Esophagus muscularis mucosa (tissue), 4 donors: ENCODE measurements around the gene CHD2. TPM values are rescaled to one million over a fixed set of nuclear protein-coding genes. Genes with fewer than 3 reads are reported as not detected.

ENCODE experiments used
- DNase-seq: peaks from one replicate; pipeline ENCODE4 v3.0.0-alpha.2; 2017; ENCODE audit errors: extremely low spot score
- H3K27ac ChIP-seq, 4 donors: fragments of 200-600 bp; sonication (generic); replicated peaks in 1 of 4; 1 replicate in 3 of 4; 2 replicates in 1 of 4; pipeline ENCODE4 v1.5.1; 2016 to 2019; ENCODE audit warnings: mild to moderate bottlenecking in 1 of 4
- H3K27me3 ChIP-seq, 4 donors: fragments of 200-600 bp; sonication (generic); one replicate each; pipeline versions ENCODE4 v1.5.1 to v1.6.0; 2016 to 2019
- H3K36me3 ChIP-seq, 4 donors: fragments of 200-600 bp; sonication (generic); one replicate each; pipeline ENCODE4 v1.5.1; 2016 to 2019
- H3K4me1 ChIP-seq, 4 donors: fragments of 200-600 bp; sonication (generic); one replicate each; pipeline ENCODE4 v1.5.1; 2016 to 2019
- H3K4me3 ChIP-seq, 4 donors: fragments of 200-600 bp; sonication (generic); 1 replicate in 2 of 4; 2 replicates in 2 of 4; pipeline ENCODE4 v1.5.1; 2016 to 2019; ENCODE audit warnings: mild to moderate bottlenecking in 4 of 4, moderate library complexity in 1 of 4
- H3K9me3 ChIP-seq, 4 donors: fragments of 200-600 bp; sonication (generic); 1 replicate in 3 of 4; 2 replicates in 1 of 4; pipeline ENCODE4 v1.5.1; 2016 to 2019
- EP300 ChIP-seq: sonication (generic); formaldehyde crosslinking; IDR thresholded peaks from one replicate; pipeline ENCODE4 v1.6.1; 2017; ENCODE audit warnings: antibody characterized with exemption
- POLR2A ChIP-seq: fragments of 450-650 bp; IDR thresholded peaks from one replicate; pipeline ENCODE4 v1.6.1; 2017; ENCODE audit warnings: antibody characterized with exemption, moderate library complexity, mild to moderate bottlenecking, low read depth
- POLR2AphosphoS5 ChIP-seq, 2 donors: sonication (generic); formaldehyde crosslinking; IDR thresholded peaks; one replicate each; pipeline ENCODE4 v1.6.1; 2017; ENCODE audit warnings: antibody characterized with exemption in 2 of 2
- WGBS: methylation state at CpG from one replicate; pipeline ENCODE4 v1.1.5; 2018; 5-methylcytosine and 5-hydroxymethylcytosine counted together
- intact Hi-C: fragments of 100-400 bp; cut with DNase I; formaldehyde crosslinking; loops from one replicate; pipeline ENCODE4 v1.15.1; 2023
- total RNA-seq, 4 donors: library from RNA; depleted of rRNA; stranded (reverse); fragments of >200 nt; gene quantifications; one replicate each; pipeline versions ENCODE4 v1.1.0 to v1.2.1, GENCODE V29; 2016
- TF ChIP-seq, protein P1 (sequence below), 3 experiments: fragments of 200-600 bp in 2 of 3; fragments of 450-650 bp in 1 of 3; sonication (generic) in 2 of 3; IDR thresholded peaks; one replicate each; pipeline ENCODE4 v1.5.1; 2017 to 2019; ENCODE audit warnings: antibody characterized with exemption in 3 of 3, mild to moderate bottlenecking in 2 of 3, moderate library complexity in 1 of 3

The CHD2 gene
- total RNA-seq, 4 donors from 2014 or later = 54.3 to 86.0 (median 62.8) TPM

DNA sequence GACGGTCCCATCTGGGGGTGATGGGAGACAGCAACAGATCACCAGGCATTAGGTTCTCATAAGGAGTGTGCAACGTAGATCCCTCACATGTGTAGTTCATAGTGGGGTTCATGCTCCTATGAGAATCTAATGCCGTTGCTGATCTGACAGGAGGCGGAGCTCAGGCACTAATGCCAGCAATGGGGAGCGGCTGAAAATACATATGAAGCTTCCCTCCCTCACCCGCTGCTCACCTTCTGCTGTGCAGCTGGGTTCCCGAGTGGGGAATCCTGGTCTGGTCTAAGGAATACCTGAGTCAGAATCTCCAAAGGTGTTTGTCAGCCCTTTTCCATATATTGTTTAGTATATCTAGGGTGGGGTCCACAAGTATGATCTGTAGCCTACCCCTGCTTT lies 52.3 kb downstream of the CHD2 start:
- peaks cover 60 to 99% (median 92%) of the 10 kb centered on the region in 4 donors for H3K36me3 ChIP-seq
- no peaks in the 10 kb centered on the region for H3K27me3 ChIP-seq
- TF ChIP-seq POLR2A = no peak
- no peak for TF ChIP-seq EP300
- no peak for TF ChIP-seq POLR2AphosphoS5 (IDR thresholded peaks at IDR 0.05)
- H3K9me3 ChIP-seq = peaks cover 3 to 27% (median 22%) of the 10 kb centered on the region in 4 donors
- 82% methylated on average over 7 of the region's 7 CpGs for WGBS
- intact Hi-C loops = no loop called here
- no peak for DNase-seq
- no peak overlapping the region for H3K4me3 ChIP-seq
- peaks cover 5 to 19% (median 18%) of the 10 kb centered on the region in 4 donors for H3K4me1 ChIP-seq
- peak overlapping the region in 1 of 4 donors; percentile 23 for H3K27ac ChIP-seq

DNA sequence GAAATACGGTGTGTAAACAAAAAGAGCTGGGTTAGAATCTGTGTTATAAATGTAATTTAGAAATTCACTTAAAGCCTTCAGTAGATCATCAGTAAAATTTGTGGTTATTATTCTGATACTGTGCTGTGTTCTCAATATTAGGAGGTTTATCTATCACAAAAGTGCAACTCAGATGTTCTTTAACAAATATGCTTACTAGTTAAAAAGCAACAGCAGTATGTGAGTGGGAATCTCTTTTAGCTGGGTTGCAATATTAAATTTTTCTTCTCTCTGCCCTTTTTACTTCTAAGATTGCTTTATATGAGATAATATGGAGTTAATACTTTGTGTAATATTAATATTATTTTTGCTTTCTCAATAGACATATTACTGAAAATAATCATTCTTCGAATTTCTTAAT lies 53.4 kb downstream of the CHD2 start:
- Histone ChIP-seq H3K9me3 (peaks cover 3 to 21% (median 18%) of the 10 kb centered on the region in 4 donors), H3K27ac (no peak overlapping the region), H3K4me1 (peaks cover 5 to 27% (median 23%) of the 10 kb centered on the region in 4 donors), H3K36me3 (peaks cover 49 to 95% (median 84%) of the 10 kb centered on the region in 4 donors), H3K4me3 (no peak overlapping the region), H3K27me3 (no peaks in the 10 kb centered on the region)
- 92% methylated on average over 2 of the region's 2 CpGs for WGBS
- no peak for DNase-seq
- TF ChIP-seq, protein P1, sequence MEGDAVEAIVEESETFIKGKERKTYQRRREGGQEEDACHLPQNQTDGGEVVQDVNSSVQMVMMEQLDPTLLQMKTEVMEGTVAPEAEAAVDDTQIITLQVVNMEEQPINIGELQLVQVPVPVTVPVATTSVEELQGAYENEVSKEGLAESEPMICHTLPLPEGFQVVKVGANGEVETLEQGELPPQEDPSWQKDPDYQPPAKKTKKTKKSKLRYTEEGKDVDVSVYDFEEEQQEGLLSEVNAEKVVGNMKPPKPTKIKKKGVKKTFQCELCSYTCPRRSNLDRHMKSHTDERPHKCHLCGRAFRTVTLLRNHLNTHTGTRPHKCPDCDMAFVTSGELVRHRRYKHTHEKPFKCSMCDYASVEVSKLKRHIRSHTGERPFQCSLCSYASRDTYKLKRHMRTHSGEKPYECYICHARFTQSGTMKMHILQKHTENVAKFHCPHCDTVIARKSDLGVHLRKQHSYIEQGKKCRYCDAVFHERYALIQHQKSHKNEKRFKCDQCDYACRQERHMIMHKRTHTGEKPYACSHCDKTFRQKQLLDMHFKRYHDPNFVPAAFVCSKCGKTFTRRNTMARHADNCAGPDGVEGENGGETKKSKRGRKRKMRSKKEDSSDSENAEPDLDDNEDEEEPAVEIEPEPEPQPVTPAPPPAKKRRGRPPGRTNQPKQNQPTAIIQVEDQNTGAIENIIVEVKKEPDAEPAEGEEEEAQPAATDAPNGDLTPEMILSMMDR (IDR thresholded peaks at IDR 0.05) = no peak
- no peak for TF ChIP-seq EP300
- TF ChIP-seq POLR2A = no peak
- TF ChIP-seq POLR2AphosphoS5 (IDR thresholded peaks at IDR 0.05) = no peak
- intact Hi-C loops = no loop called here

DNA sequence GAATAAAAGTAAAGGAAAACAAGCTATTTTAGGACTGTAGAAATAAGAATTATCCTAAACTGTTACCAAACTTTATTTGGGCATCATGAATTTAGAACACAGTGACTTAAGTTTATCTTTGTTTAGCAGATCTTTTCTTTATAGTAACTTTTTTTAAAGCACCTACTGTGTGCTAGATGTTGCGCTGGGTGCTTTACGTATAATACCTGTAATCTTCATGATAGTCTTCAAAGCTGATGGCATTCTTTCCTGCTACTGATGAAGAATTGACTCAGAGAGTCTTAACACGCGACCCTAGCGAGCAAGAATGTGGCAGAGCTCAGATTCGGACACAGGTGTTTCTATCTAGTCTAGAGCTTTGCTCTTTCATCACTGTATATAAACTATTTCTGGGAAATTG lies 53.9 kb downstream of the CHD2 start:
- Histone ChIP-seq H3K27ac (no peak overlapping the region), H3K27me3 (no peaks in the 10 kb centered on the region), H3K4me3 (no peak overlapping the region), H3K36me3 (peaks cover 45 to 93% (median 80%) of the 10 kb centered on the region in 4 donors), H3K9me3 (peaks cover under 1 to 16% (median 14%) of the 10 kb centered on the region in 4 donors), H3K4me1 (peaks cover 5 to 31% (median 24%) of the 10 kb centered on the region in 4 donors)
- intact Hi-C loops = no loop called here
- TF ChIP-seq POLR2AphosphoS5 (IDR thresholded peaks at IDR 0.05) = no peak
- TF ChIP-seq EP300 = no peak
- TF ChIP-seq, protein P1 (IDR thresholded peaks at IDR 0.05) = no peak
- no peak for TF ChIP-seq POLR2A
- DNase-seq = no peak
- 95% methylated on average over 6 of the region's 6 CpGs for WGBS

DNA sequence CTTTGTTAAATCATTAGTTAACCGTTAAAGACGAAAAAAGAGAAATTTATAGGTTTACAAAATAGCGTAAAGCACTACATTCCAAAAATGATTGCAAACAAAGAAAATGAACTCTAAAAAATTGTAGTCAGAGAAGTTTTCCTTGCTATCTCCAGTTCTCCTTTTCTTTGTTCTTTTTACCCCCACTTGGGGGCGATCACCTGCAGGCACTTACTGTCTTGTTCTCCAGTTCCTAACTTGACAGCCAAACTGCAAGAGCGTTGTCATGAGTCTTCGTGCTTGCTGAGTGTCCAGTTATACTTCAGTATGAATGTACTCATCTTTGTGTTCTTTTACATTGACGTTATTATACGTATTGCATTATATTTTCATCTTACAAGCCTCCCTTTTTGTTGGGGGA lies 54.5 kb downstream of the CHD2 start:
- Histone ChIP-seq H3K4me3 (no peak overlapping the region), H3K36me3 (peaks cover 39 to 92% (median 78%) of the 10 kb centered on the region in 4 donors)
- WGBS = 91% methylated on average over 8 of the region's 8 CpGs

DNA sequence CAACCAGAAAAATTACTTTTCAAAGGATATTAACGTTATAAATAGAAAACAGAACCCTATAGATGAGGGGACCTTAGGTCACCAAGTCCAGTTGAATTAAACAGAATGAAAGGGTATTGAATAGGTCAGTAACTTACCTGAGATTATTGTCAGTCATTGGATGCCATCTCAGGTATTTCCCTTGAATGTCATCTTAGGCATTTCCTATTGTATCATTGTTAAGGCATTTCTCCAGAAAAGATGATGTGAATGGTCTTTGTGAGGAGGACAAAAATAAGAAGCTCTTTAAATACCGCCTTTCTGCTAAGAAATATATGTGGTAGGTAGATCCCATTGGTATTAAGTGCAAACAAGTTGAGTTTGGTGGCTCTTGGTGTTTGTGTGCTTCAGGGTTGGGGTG lies 55.6 kb downstream of the CHD2 start:
- Histone ChIP-seq H3K27ac (no peak overlapping the region), H3K4me1 (peaks cover 5 to 33% (median 26%) of the 10 kb centered on the region in 4 donors), H3K27me3 (no peaks in the 10 kb centered on the region), H3K9me3 (no peaks in the 10 kb centered on the region), H3K4me3 (no peak overlapping the region), H3K36me3 (peaks cover 28 to 92% (median 73%) of the 10 kb centered on the region in 4 donors)
- 91% methylated on average over 2 of the region's 2 CpGs for WGBS
- no peak for TF ChIP-seq POLR2AphosphoS5 (IDR thresholded peaks at IDR 0.05)
- TF ChIP-seq EP300 = no peak
- TF ChIP-seq, protein P1 (IDR thresholded peaks at IDR 0.05) = no peak
- intact Hi-C loops = no loop called here
- no peak for DNase-seq

More for the DNA sequence above, 54.5 kb downstream of the CHD2 start:
- no peak for DNase-seq
- intact Hi-C loops = no loop called here
- TF ChIP-seq, protein P1 (IDR thresholded peaks at IDR 0.05) = peak in 1 of 3 experiments; percentile 25
- TF ChIP-seq POLR2A (no peak), EP300 (no peak), POLR2AphosphoS5 (IDR thresholded peaks at IDR 0.05) (no peak)
- Histone ChIP-seq H3K9me3 (peaks cover 0 to 10% (median 8%) of the 10 kb centered on the region in 4 donors), H3K27ac (no peak overlapping the region), H3K4me1 (peaks cover 5 to 33% (median 26%) of the 10 kb centered on the region in 4 donors), H3K27me3 (no peaks in the 10 kb centered on the region)
